GM23338 (cell line): ENCODE data around the gene HARBI1. TPM values are rescaled to one million over a fixed set of nuclear protein-coding genes. Genes with fewer than 3 reads are reported as not detected.

Source experiments
- ATAC-seq: fragments of 200-7000 bp; cut with Tn5 transposase; 3 replicates; pipeline ENCODE4 v1.9.1; 2020
- DNase-seq: peaks from one replicate; pipeline ENCODE4 v3.0.0-alpha.2; 2015; ENCODE audit warnings: low spot score
- H2AFZ ChIP-seq: fragments of 200-600 bp; sonication (generic); 2 replicates; pipeline ENCODE4 v1.8.0; 2016; ENCODE audit warnings: antibody characterized with exemption, mild to moderate bottlenecking, moderate library complexity
- H3F3A ChIP-seq: fragments of 200-600 bp; sonication (generic); replicated peaks from 2 replicates; pipeline ENCODE4 v1.8.0; 2017; ENCODE audit warnings: antibody characterized with exemption, mixed run types, low read depth
- H3K27ac ChIP-seq: fragments of 200-600 bp; sonication (generic); 2 replicates; pipeline ENCODE4 v1.6.1; 2016; ENCODE audit warnings: low read depth
- H3K27me3 ChIP-seq: fragments of 200-600 bp; sonication (generic); 2 replicates; pipeline ENCODE4 v1.8.0; 2016; ENCODE audit warnings: mild to moderate bottlenecking, mixed run types, moderate library complexity; ENCODE audit not compliant: insufficient read depth
- H3K36me3 ChIP-seq: fragments of 200-600 bp; sonication (generic); 2 replicates; pipeline ENCODE4 v1.8.0; 2016; ENCODE audit warnings: mild to moderate bottlenecking; ENCODE audit not compliant: insufficient read depth
- H3K4me1 ChIP-seq: fragments of 200-600 bp; sonication (generic); 2 replicates; pipeline ENCODE4 v1.8.0; 2016; ENCODE audit warnings: mild to moderate bottlenecking, moderate library complexity; ENCODE audit not compliant: insufficient read depth
- H3K4me2 ChIP-seq: fragments of 200-600 bp; sonication (generic); 2 replicates; pipeline ENCODE4 v1.7.1; 2017; ENCODE audit warnings: mixed run types
- H3K4me3 ChIP-seq: fragments of 200-600 bp; sonication (generic); 2 replicates; pipeline ENCODE4 v1.6.1; 2016; ENCODE audit warnings: mixed run types
- H3K79me2 ChIP-seq: fragments of 200-600 bp; sonication (generic); replicated peaks from 2 replicates; pipeline ENCODE4 v1.8.0; 2017; ENCODE audit warnings: mild to moderate bottlenecking; ENCODE audit not compliant: insufficient read depth
- H3K9me2 ChIP-seq: fragments of 200-600 bp; sonication (generic); 2 replicates; pipeline ENCODE4 v1.8.0; 2017; ENCODE audit not compliant: insufficient read depth
- H4K20me1 ChIP-seq: fragments of 200-600 bp; sonication (generic); replicated peaks from 2 replicates; pipeline ENCODE4 v1.8.0; 2017; ENCODE audit warnings: mild to moderate bottlenecking; ENCODE audit not compliant: insufficient read depth
- H3K27ac Mint-ChIP-seq: 2 replicates; pipeline ENCODE4 v1.8.0; 2020; ENCODE audit warnings: inconsistent platforms, mild to moderate bottlenecking, moderate library complexity, mixed read lengths
- H3K27me3 Mint-ChIP-seq: 3 replicates; pipeline ENCODE4 v1.8.0; 2022; ENCODE audit warnings: low read depth, mild to moderate bottlenecking, moderate library complexity, mixed read lengths, inconsistent platforms; ENCODE audit not compliant: insufficient read depth, poor library complexity
- H3K36me3 Mint-ChIP-seq: 3 replicates; pipeline ENCODE4 v1.8.0; 2021; ENCODE audit warnings: low read depth, mild to moderate bottlenecking, inconsistent platforms, moderate library complexity, mixed read lengths
- H3K4me1 Mint-ChIP-seq: 3 replicates; pipeline ENCODE4 v1.8.0; 2020; ENCODE audit warnings: mild to moderate bottlenecking, inconsistent platforms, mixed read lengths
- H3K4me3 Mint-ChIP-seq: 3 replicates; pipeline ENCODE4 v1.8.0; 2021; ENCODE audit warnings: moderate library complexity, mild to moderate bottlenecking, inconsistent platforms, mixed read lengths
- H3K9me3 Mint-ChIP-seq: 3 replicates; pipeline ENCODE4 v1.8.0; 2020; ENCODE audit warnings: moderate library complexity, mild to moderate bottlenecking, inconsistent platforms, mixed read lengths
- CTCF ChIP-seq, 2 experiments: fragments of 200-600 bp in 1 of 2; sonication (generic) in 1 of 2; conservative IDR thresholded peaks; 2 replicates each; pipeline versions ENCODE4 v1.5.1 to v1.6.1; 2016 to 2017; ENCODE audit warnings: antibody characterized with exemption in 2 of 2, low read depth in 2 of 2, mild to moderate bottlenecking in 2 of 2, moderate library complexity in 1 of 2
- ETS1 ChIP-seq: IDR thresholded peaks from 2 replicates; pipeline ENCODE4 v1.6.1; 2016; ENCODE audit warnings: antibody characterized with exemption
- EZH2 ChIP-seq: fragments of 200-600 bp; sonication (generic); IDR thresholded peaks from one replicate; pipeline ENCODE4 v1.8.0; 2017; ENCODE audit warnings: antibody characterized with exemption, mild to moderate bottlenecking, low read depth; ENCODE audit not compliant: unreplicated experiment
- EZH2phosphoT487 ChIP-seq: fragments of 200-600 bp; sonication (generic); IDR thresholded peaks from one replicate; pipeline ENCODE4 v1.8.1; 2018; ENCODE audit warnings: antibody characterized with exemption; ENCODE audit not compliant: unreplicated experiment
- NANOG ChIP-seq: IDR thresholded peaks from 2 replicates; pipeline ENCODE4 v1.6.1; 2016; ENCODE audit warnings: antibody characterized with exemption, borderline replicate concordance
- POLR2AphosphoS5 ChIP-seq: IDR thresholded peaks from 2 replicates; pipeline ENCODE4 v1.6.1; 2016; ENCODE audit warnings: antibody characterized with exemption, low read depth
- ZNF331 ChIP-seq: fragments of 250-450 bp; sonication (Bioruptor Pico); IDR thresholded peaks from 2 replicates; pipeline ENCODE4 v1.5.0; 2020; ENCODE audit warnings: low read depth, mild to moderate bottlenecking, moderate library complexity
- ZNF462 ChIP-seq: fragments of 250-450 bp; sonication (Bioruptor Pico); IDR thresholded peaks from 2 replicates; pipeline ENCODE4 v1.5.0; 2020; ENCODE audit warnings: mild to moderate bottlenecking, moderate library complexity
- polyA plus RNA-seq: library from polyadenylated mRNA; unstranded; fragments of >200 nt; fragmentation: Nextera tagmentation; extraction: Ambion mirVana; gene quantifications from 2 replicates; pipeline ENCODE4 v1.2.1, GENCODE V29; 2016
- total RNA-seq: library from RNA; depleted of rRNA; stranded (reverse); fragments of >200 nt; shearing (Covaris generic); gene quantifications from 2 replicates; pipeline ENCODE4 v1.2.3, GENCODE V29; 2014

HARBI1 gene
- total and polyA plus RNA-seq, 2 experiments from 2014 or later: 4.2 to 6.5 TPM

GRCh38 chr11:46603704-46604308 is 13.2 kb downstream of the HARBI1 start:
- H3K9me3 Mint-ChIP-seq: no peaks in the 10 kb centered on the region; the same call in 2 of the 3 replicates
- H3F3A ChIP-seq: 0 out of 2 replicates have a peak, but pooled peaks cover 5% of the 10 kb centered on the region

More at GRCh38 chr11:46603704-46604308, 13.2 kb downstream of the HARBI1 start:
- Histone ChIP-seq H3K9me2 (no peaks in the 10 kb centered on the region), H3K79me2 (no peaks in the 10 kb centered on the region), H2AFZ (no peak overlapping the region), H3K36me3 (no peaks in the 10 kb centered on the region), H3K4me2 (no peak overlapping the region), H4K20me1 (no peaks in the 10 kb centered on the region; the same call in 1 of the 2 replicates), H3K4me1 (no peaks in the 10 kb centered on the region), H3K27me3 (no peaks in the 10 kb centered on the region), H3K4me3 (no peak overlapping the region), H3K27ac (no peak overlapping the region)
- DNase-seq (no peak), ATAC-seq (no peak)
- TF ChIP-seq NANOG (no peak), EZH2 (no peak), EZH2phosphoT487 (no peak), ZNF331 (CRISPR knock-in tag) (no peak), ZNF462 (CRISPR knock-in tag) (no peak), CTCF (conservative IDR thresholded peaks at IDR 0.05; ENCODE audit: low read depth in 2 of 2) (no peak), ETS1 (no peak), POLR2AphosphoS5 (no peak)
- no peaks in the 10 kb centered on the region for H3K36me3 Mint-ChIP-seq
- no peaks in the 10 kb centered on the region for H3K4me1 Mint-ChIP-seq
- no peak overlapping the region; the same call in 2 of the 3 replicates for H3K4me3 Mint-ChIP-seq
- H3K27me3 Mint-ChIP-seq: peaks cover 4% of the 10 kb centered on the region
- H3K27ac Mint-ChIP-seq: no peak overlapping the region
